Stimulated activated memory B cell treated with anti-CD40 and anti-IgM and Interleukin-4, amounts not matched to agents 10 μg/mL and 1 μg/mL and 100 μg/mL, for 72 hours (primary cell): Measurements from ENCODE around the gene LRRC3C.

Experiments
- ATAC-seq: fragments of 150-1000 bp; cut with Tn5 transposase; 2 replicates; pipeline ENCODE4 v1.10.0; 2021
- H3K27ac Mint-ChIP-seq: one replicate; pipeline ENCODE4 v1.8.0; 2022; ENCODE audit warnings: mild to moderate bottlenecking, mixed read lengths
- H3K27me3 Mint-ChIP-seq: one replicate; pipeline ENCODE4 v1.8.0; 2022; ENCODE audit warnings: mixed read lengths
- H3K36me3 Mint-ChIP-seq: one replicate; pipeline ENCODE4 v1.8.0; 2022; ENCODE audit warnings: mixed read lengths
- H3K4me1 Mint-ChIP-seq: one replicate; pipeline ENCODE4 v1.8.0; 2022; ENCODE audit warnings: mixed read lengths
- H3K4me3 Mint-ChIP-seq: one replicate; pipeline ENCODE4 v1.8.0; 2022; ENCODE audit warnings: mild to moderate bottlenecking, moderate library complexity, mixed read lengths
- H3K9me3 Mint-ChIP-seq: one replicate; pipeline ENCODE4 v1.8.0; 2022; ENCODE audit warnings: mixed read lengths

The LRRC3C gene

DNA sequence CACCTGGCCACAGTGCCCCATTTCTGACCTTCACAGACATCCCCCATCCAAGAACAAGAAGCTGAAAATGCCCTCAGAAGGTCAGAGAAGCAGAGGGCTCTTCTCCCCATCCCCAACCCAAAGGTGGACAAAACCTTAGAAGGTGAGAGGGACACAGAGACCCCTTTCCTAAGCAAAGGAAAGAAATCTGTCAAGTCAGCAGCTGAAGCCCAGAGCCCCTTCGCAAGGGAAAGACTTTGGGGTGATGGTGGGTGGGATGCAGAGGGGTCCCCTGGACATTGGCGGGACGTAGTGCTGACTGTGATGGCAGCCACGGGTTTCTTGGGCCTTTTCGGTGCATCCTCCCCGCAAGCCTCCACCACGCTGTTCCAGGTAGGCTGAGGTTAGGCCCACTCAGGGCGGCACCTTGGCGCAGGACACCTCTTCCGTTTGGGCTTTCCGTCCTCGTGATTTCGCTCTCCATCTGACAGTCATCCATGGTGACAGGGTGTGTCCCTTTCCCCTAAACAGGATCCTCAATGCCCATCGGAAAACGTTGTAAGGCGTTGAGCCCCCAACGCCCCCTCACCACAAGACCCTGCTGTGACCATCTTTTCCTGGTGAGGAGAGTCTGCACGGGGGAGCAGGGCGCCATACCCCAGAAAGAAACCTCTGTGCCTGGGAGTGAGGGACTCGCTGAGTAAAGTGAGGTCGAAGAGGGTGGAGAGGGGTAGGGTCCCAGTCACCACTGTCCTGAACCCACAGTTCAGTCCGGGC is 24.6 kb downstream of the LRRC3C start:
- Mint-ChIP-seq H3K4me1 (peaks cover 60% of the 10 kb centered on the region), H3K27ac (peak overlapping the region; percentile 6), H3K9me3 (no peaks in the 10 kb centered on the region), H3K36me3 (no peaks in the 10 kb centered on the region), H3K4me3 (peak overlapping the region; percentile 82), H3K27me3 (no peaks in the 10 kb centered on the region)
- ATAC-seq: peak; percentile 34

- Mint-ChIP-seq H3K4me1 (peaks cover 56% of the 10 kb centered on the region), H3K27me3 (no peaks in the 10 kb centered on the region), H3K4me3 (peak overlapping the region; percentile 82), H3K9me3 (no peaks in the 10 kb centered on the region), H3K36me3 (no peaks in the 10 kb centered on the region), H3K27ac (peak overlapping the region; percentile 80)
- peak; percentile 92 for ATAC-seq
These were observed 25.3 kb downstream of the LRRC3C start for GRCh38 chr17:39952680-39953470.

GRCh38 chr17:39953471-39953888 is 25.9 kb downstream of the LRRC3C start:
- peak overlapping the region; percentile 80 for H3K27ac Mint-ChIP-seq
- peak overlapping the region; percentile 75 for H3K4me3 Mint-ChIP-seq
- no peaks in the 10 kb centered on the region for H3K36me3 Mint-ChIP-seq
- H3K27me3 Mint-ChIP-seq: no peaks in the 10 kb centered on the region
- H3K9me3 Mint-ChIP-seq: no peaks in the 10 kb centered on the region
- no peak for ATAC-seq
- H3K4me1 Mint-ChIP-seq: peaks cover 50% of the 10 kb centered on the region

GRCh38 chr17:39954876-39955275 is 27.3 kb downstream of the LRRC3C start:
- H3K27me3 Mint-ChIP-seq: no peaks in the 10 kb centered on the region
- ATAC-seq: no peak
- no peak overlapping the region for H3K4me3 Mint-ChIP-seq
- H3K36me3 Mint-ChIP-seq: no peaks in the 10 kb centered on the region
- H3K27ac Mint-ChIP-seq: peak overlapping the region; percentile 22
- peaks cover 48% of the 10 kb centered on the region for H3K4me1 Mint-ChIP-seq
- no peaks in the 10 kb centered on the region for H3K9me3 Mint-ChIP-seq

DNA sequence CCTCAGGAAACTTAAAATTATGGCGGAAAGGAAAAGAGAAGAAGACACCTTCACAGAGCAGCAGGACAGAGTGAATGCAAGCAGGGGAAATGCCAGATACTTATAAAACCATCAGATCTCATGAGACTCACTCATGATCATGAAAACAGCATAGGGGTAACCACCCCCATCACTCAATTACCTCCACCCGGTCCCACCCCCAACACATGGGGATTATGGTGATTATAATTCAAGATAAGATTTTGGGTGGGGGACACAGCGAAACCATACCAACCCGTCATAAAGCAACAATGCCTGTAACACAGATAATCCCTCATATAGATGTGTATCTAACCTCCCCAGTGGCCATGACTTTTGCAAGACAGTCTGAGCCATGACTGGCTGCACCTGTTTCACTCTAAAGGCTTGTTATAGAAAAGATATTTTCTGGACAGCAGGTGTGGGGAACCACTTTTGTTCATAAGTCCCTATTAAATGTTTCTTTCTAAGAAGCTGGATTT is 28.2 kb downstream of the LRRC3C start:
- no peak for ATAC-seq
- peaks cover 39% of the 10 kb centered on the region for H3K4me1 Mint-ChIP-seq
- H3K27me3 Mint-ChIP-seq: no peaks in the 10 kb centered on the region
- no peak overlapping the region for H3K4me3 Mint-ChIP-seq
- H3K9me3 Mint-ChIP-seq: no peaks in the 10 kb centered on the region
- H3K36me3 Mint-ChIP-seq: no peaks in the 10 kb centered on the region
- peak overlapping the region; percentile 22 for H3K27ac Mint-ChIP-seq

GRCh38 chr17:39960524-39961041 is 33.1 kb downstream of the LRRC3C start:
- Mint-ChIP-seq H3K9me3 (no peaks in the 10 kb centered on the region), H3K4me1 (peaks cover 32% of the 10 kb centered on the region), H3K27ac (peak overlapping the region; percentile 88), H3K27me3 (no peaks in the 10 kb centered on the region), H3K4me3 (no peak overlapping the region), H3K36me3 (no peaks in the 10 kb centered on the region)
- ATAC-seq: no peak

- no peak for ATAC-seq
- Mint-ChIP-seq H3K4me1 (peaks cover 38% of the 10 kb centered on the region), H3K27ac (peak within 1 kb of the TSS; percentile 9), H3K36me3 (no peaks in the 10 kb centered on the region), H3K4me3 (no peak within 1 kb of the TSS), H3K9me3 (no peaks in the 10 kb centered on the region), H3K27me3 (no peaks in the 10 kb centered on the region)
These were observed 35.2 kb downstream of the LRRC3C start, which contains the start of gene GSDMA for GRCh38 chr17:39962642-39963220. GSDMA (plus strand) TSS chr17:39963004; CDS start chr17:39965688, 2,684 bp downstream.

GRCh38 chr17:39963829-39964228 is 36.3 kb downstream of the LRRC3C start:
- Mint-ChIP-seq H3K27ac (peak overlapping the region; percentile 9), H3K4me3 (no peak overlapping the region), H3K36me3 (no peaks in the 10 kb centered on the region), H3K9me3 (no peaks in the 10 kb centered on the region), H3K4me1 (peaks cover 34% of the 10 kb centered on the region), H3K27me3 (peaks cover 5% of the 10 kb centered on the region)
- no peak for ATAC-seq

GRCh38 chr17:39965017-39965699 is 37.6 kb downstream of the LRRC3C start:
- peak overlapping the region; percentile 9 for H3K27ac Mint-ChIP-seq

DNA sequence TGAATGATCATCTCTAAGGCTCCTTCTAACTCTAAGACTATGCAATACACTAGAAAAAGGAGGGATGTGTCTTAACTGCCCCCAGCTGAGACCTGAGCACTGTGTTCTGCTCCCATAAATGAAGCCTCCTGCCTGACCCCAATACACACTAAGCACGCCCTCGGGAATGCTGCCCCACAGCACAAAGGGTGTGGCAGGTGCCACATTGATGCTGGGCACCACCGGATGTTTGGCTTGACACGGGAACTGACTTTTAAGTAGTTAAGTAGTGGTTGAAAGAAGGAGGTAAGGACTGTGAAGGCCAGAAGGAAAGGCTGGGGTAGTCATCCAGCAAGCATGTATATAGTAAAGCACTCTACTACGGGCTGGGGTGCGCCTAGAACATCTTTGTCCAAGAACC is 39.2 kb downstream of the LRRC3C start:
- no peak overlapping the region for H3K4me3 Mint-ChIP-seq
- ATAC-seq: no peak
- no peaks in the 10 kb centered on the region for H3K36me3 Mint-ChIP-seq
- peaks cover 25% of the 10 kb centered on the region for H3K27me3 Mint-ChIP-seq
- H3K4me1 Mint-ChIP-seq: peaks cover 26% of the 10 kb centered on the region
- no peak overlapping the region for H3K27ac Mint-ChIP-seq
- H3K9me3 Mint-ChIP-seq: no peaks in the 10 kb centered on the region

More at GRCh38 chr17:39965017-39965699, 37.6 kb downstream of the LRRC3C start:
- no peaks in the 10 kb centered on the region for H3K36me3 Mint-ChIP-seq
- peaks cover 26% of the 10 kb centered on the region for H3K4me1 Mint-ChIP-seq
- H3K27me3 Mint-ChIP-seq: peaks cover 19% of the 10 kb centered on the region
- H3K9me3 Mint-ChIP-seq: no peaks in the 10 kb centered on the region
- no peak for ATAC-seq
- H3K4me3 Mint-ChIP-seq: no peak overlapping the region

GRCh38 chr17:39968761-39969160 is 41.2 kb downstream of the LRRC3C start:
- Mint-ChIP-seq H3K27me3 (peaks cover 25% of the 10 kb centered on the region), H3K9me3 (no peaks in the 10 kb centered on the region), H3K27ac (no peak overlapping the region), H3K4me3 (no peak overlapping the region), H3K36me3 (no peaks in the 10 kb centered on the region), H3K4me1 (peaks cover 10% of the 10 kb centered on the region)
- ATAC-seq: no peak

DNA sequence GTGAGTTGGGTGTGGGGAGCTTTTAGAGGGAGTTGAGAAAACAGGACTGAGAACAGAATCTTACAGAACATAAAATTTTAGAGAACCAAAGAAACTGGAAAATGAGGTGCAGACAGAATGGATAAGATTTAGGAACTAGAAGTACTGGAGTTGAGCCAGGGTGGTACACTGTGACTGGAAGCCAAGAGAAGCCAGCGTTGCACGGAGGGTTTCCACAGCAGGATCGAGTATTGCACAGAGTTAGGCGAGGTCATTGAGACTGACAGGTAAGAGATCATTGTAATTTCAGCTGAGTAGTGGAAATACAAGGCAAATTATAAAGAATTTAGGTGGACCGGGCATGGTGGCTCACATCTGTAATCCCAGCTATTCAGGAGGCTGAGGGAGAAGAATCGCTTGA is 41.8 kb downstream of the LRRC3C start:
- H3K9me3 Mint-ChIP-seq: no peaks in the 10 kb centered on the region
- peaks cover 5% of the 10 kb centered on the region for H3K4me1 Mint-ChIP-seq
- no peaks in the 10 kb centered on the region for H3K36me3 Mint-ChIP-seq
- peaks cover 25% of the 10 kb centered on the region for H3K27me3 Mint-ChIP-seq
- H3K27ac Mint-ChIP-seq: no peak overlapping the region
- no peak overlapping the region for H3K4me3 Mint-ChIP-seq
- ATAC-seq: no peak

- Mint-ChIP-seq H3K9me3 (no peaks in the 10 kb centered on the region), H3K27me3 (peaks cover 25% of the 10 kb centered on the region), H3K27ac (no peak overlapping the region), H3K36me3 (no peaks in the 10 kb centered on the region), H3K4me3 (no peak overlapping the region), H3K4me1 (peaks cover 5% of the 10 kb centered on the region)
- no peak for ATAC-seq
These were observed 42.7 kb downstream of the LRRC3C start for GRCh38 chr17:39970157-39970692.

DNA sequence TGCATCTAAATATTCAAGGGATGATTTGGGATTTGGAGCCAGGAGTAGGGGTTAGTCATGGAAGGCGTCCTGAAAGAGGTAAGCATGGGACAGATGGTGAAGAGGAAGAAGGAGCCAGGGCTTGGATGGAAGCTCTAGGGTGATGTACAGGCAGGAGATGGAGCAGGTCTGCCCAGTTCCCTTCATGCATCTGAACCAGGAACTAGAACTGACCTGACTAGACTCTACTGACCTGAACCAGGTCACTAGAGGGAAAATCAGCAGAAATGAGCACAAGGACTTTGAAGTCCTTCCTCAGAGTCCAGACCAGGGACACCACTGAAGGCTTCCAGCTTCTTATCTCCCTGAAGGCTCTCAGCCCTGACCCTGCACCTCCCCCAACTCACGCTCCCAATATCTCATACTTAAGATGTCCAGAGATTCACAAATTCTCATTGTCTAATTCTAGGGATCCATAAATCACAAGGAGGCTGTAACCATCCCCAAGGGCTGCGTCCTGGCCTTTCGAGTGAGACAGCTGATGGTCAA is 43.6 kb downstream of the LRRC3C start:
- H3K9me3 Mint-ChIP-seq: no peaks in the 10 kb centered on the region
- no peak for ATAC-seq
- H3K27ac Mint-ChIP-seq: no peak overlapping the region
- peaks cover 25% of the 10 kb centered on the region for H3K27me3 Mint-ChIP-seq
- H3K36me3 Mint-ChIP-seq: no peaks in the 10 kb centered on the region
- peaks cover 5% of the 10 kb centered on the region for H3K4me1 Mint-ChIP-seq
- no peak overlapping the region for H3K4me3 Mint-ChIP-seq
